Thoracic aorta (tissue), 2 donors: Measurements from ENCODE around the gene ILDR2. TPM values are rescaled to one million over a fixed set of nuclear protein-coding genes. Genes with fewer than 3 reads are reported as not detected.

Source experiments
- ATAC-seq: fragments of 150-250 bp; one replicate; pipeline ENCODE4 v1.8.0; 2017; ENCODE audit warnings: low read depth; ENCODE audit not compliant: insufficient number of reproducible peaks, low FRiP score
- DNase-seq: peaks from one replicate; pipeline ENCODE4 v3.0.0-alpha.2; 2020; ENCODE audit warnings: low spot score
- H3K27ac ChIP-seq, 2 donors: fragments of 200-600 bp; sonication (generic); 1 replicate in 1 of 2; 2 replicates in 1 of 2; pipeline ENCODE4 v1.5.1; 2016; ENCODE audit warnings: mild to moderate bottlenecking in 2 of 2, moderate library complexity in 2 of 2
- H3K27me3 ChIP-seq: fragments of 200-600 bp; sonication (generic); replicated peaks from 2 replicates; pipeline ENCODE4 v1.6.0; 2016; ENCODE audit warnings: mild to moderate bottlenecking; ENCODE audit not compliant: insufficient read depth
- H3K36me3 ChIP-seq: fragments of 200-600 bp; sonication (generic); one replicate; pipeline ENCODE4 v1.5.1; 2016
- H3K4me1 ChIP-seq, 2 donors: fragments of 200-600 bp; sonication (generic); 1 replicate in 1 of 2; 2 replicates in 1 of 2; pipeline versions ENCODE4 v1.5.1 to v1.6.0; 2016; ENCODE audit warnings: low read depth in 2 of 2, mild to moderate bottlenecking in 1 of 2; ENCODE audit not compliant: control insufficient read depth in 1 of 2
- H3K4me3 ChIP-seq: fragments of 200-600 bp; sonication (generic); 2 replicates; pipeline ENCODE4 v1.5.1; 2016; ENCODE audit warnings: mild to moderate bottlenecking
- H3K9me3 ChIP-seq: fragments of 200-600 bp; sonication (generic); 2 replicates; pipeline ENCODE4 v1.5.1; 2016
- total RNA-seq, 2 donors: library from RNA; depleted of rRNA; stranded (reverse); fragments of >200 nt; gene quantifications; one replicate each; pipeline versions ENCODE4 v1.1.0 to v1.2.3, GENCODE V29; 2016
- TF ChIP-seq, protein P1 (sequence below): fragments of 200-600 bp; sonication (generic); IDR thresholded peaks from one replicate; pipeline ENCODE4 v1.5.1; 2019; ENCODE audit warnings: antibody characterized with exemption

ILDR2 gene
- total RNA-seq, 2 donors from 2014 or later, result 0.85 TPM; not detected in 1

DNA sequence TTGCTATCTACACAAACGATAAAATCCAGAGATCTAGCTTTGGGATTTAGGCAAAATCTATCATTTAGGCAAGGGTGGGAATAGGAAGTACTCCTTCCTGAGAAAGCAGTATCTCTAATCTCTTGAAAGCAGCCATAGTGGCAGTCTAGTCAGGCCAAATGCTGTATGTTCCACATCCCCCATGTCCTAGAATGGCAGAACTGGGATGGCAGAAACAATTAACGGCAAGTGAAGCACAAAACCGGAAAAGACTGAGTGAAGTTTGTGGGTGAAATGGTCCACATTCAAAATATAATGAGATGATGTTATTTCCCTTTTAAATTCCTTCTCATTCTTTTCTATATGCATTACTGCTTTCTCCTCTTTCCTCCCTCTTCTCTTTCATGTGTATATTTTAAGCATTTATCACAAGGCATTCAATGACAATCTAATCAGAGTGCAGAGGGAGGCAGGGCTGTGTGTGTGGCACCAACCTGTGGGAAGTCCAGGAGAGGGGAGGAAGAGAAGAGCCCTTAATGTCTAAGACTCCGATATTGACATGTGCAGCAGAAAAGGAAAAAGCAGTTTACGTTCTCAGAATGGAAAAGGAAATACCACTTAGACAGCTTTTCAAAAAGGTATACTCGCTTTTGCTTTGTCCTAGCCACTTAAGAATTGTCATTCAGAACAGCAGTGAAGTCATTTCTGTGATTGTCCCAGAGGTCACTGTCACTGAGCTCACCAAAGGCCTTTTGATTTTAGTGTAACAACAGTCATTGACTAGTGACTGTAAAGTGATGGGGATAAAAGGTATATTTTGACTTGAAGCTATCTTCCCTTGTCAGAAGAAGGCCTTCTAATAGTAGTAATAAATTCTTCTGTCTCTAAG, 57.0 kb downstream of the ILDR2 start:
- Histone ChIP-seq H3K36me3 (no peaks in the 10 kb centered on the region), H3K9me3 (no peaks in the 10 kb centered on the region), H3K4me3 (no peak overlapping the region), H3K27ac (no peak overlapping the region), H3K27me3 (no peaks in the 10 kb centered on the region), H3K4me1 (peaks cover 0 to 6% of the 10 kb centered on the region in 2 donors)
- DNase-seq, result no peak
- TF ChIP-seq, protein P1, sequence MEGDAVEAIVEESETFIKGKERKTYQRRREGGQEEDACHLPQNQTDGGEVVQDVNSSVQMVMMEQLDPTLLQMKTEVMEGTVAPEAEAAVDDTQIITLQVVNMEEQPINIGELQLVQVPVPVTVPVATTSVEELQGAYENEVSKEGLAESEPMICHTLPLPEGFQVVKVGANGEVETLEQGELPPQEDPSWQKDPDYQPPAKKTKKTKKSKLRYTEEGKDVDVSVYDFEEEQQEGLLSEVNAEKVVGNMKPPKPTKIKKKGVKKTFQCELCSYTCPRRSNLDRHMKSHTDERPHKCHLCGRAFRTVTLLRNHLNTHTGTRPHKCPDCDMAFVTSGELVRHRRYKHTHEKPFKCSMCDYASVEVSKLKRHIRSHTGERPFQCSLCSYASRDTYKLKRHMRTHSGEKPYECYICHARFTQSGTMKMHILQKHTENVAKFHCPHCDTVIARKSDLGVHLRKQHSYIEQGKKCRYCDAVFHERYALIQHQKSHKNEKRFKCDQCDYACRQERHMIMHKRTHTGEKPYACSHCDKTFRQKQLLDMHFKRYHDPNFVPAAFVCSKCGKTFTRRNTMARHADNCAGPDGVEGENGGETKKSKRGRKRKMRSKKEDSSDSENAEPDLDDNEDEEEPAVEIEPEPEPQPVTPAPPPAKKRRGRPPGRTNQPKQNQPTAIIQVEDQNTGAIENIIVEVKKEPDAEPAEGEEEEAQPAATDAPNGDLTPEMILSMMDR, result no peak
- no peak for ATAC-seq

DNA sequence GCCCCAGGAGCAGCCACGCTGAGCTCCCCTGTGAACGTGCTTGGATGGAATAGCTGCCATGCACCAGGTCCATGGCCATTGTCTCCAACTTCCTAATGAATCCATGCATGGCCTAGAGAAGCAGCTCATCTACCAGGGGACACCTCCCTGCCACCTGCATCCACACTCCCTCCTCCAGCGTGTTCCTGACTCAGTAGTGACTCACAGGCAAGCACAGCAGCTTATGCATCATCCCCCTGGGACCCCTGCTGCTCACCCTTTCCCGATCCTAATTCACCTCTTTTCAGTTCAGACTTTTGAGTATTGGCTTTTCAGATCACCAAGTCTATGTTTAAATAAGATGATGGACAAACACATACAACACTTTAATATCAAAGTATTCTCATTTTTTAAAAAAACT, 59.4 kb downstream of the ILDR2 start:
- Histone ChIP-seq H3K4me3 (no peak overlapping the region), H3K9me3 (peaks cover 5% of the 10 kb centered on the region), H3K36me3 (no peaks in the 10 kb centered on the region), H3K27ac (no peak overlapping the region), H3K27me3 (no peaks in the 10 kb centered on the region), H3K4me1 (peaks cover 0 to 6% of the 10 kb centered on the region in 2 donors)
- DNase-seq (no peak), ATAC-seq (no peak)
- TF ChIP-seq, protein P1, result no peak

DNA sequence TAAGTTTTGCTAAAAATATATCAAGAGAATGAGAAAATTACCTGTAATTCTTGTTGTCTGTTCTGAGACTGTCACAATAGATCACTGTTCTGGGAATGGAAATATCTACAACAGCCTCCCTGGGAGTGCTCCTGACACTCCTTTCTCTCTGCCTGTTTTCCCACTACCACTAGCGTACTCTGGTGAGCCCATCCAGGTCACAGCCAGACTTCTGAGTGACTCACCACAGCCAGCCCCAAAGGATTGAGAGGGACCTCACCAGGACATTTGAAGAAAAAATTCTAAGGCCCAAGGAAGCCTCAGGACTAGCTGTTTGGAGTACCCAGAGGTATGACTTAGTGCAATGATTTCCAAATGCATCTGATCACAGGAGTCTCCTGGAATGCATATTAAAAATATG, 60.3 kb downstream of the ILDR2 start:
- Histone ChIP-seq H3K4me3 (no peak overlapping the region), H3K36me3 (no peaks in the 10 kb centered on the region), H3K4me1 (no peaks in the 10 kb centered on the region), H3K27ac (no peak overlapping the region), H3K27me3 (no peaks in the 10 kb centered on the region), H3K9me3 (peaks cover 5% of the 10 kb centered on the region)
- ATAC-seq, result no peak
- no peak for DNase-seq
- TF ChIP-seq, protein P1, result no peak

DNA sequence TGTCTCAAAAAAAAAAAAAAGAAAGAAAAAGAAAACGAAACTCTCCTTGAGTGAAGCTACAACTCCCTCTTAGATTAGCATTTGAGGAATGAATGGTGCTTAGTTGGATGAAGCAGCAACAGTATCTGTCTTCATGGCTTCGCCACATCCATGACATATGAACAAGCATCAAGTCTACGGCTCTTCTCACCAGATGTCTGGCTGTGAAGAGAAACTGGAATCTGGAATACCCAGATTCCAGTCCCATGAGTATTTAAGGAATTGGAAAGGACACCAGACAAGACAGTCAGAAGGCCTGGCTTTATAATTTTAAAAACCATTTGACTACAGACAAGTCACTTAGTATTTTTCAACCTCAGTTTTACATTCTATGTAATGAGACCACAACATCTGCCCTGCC, 61.2 kb downstream of the ILDR2 start:
- DNase-seq, result no peak

DNA sequence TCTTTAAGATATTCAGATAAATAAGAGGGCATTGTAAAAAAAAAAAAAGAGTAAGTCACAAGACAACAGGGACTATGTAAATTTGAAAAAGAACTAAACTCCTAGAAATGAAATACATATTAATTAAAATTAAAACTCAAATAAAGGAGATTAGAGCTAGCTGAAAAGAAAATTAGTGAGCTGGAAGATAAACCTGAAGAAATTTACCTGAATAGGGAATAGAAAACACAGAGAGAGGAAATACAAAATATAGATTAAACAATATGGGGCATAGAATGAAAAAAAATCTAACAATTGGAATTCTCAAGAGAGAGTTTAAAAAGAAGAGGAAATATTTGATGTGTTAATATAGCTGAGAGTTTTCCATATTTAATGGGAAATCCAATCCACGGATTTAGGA, 63.7 kb downstream of the ILDR2 start:
- Histone ChIP-seq H3K4me3 (no peak overlapping the region), H3K36me3 (no peaks in the 10 kb centered on the region), H3K27me3 (no peaks in the 10 kb centered on the region), H3K27ac (no peak overlapping the region), H3K9me3 (peaks cover 5% of the 10 kb centered on the region), H3K4me1 (no peaks in the 10 kb centered on the region)
- ATAC-seq, result no peak
- no peak for DNase-seq
- TF ChIP-seq, protein P1, result no peak

More for the DNA sequence above, 61.2 kb downstream of the ILDR2 start:
- Histone ChIP-seq H3K27me3 (no peaks in the 10 kb centered on the region), H3K9me3 (peaks cover 5% of the 10 kb centered on the region), H3K4me1 (no peaks in the 10 kb centered on the region), H3K36me3 (no peaks in the 10 kb centered on the region), H3K27ac (no peak overlapping the region), H3K4me3 (no peak overlapping the region)
- TF ChIP-seq, protein P1, result no peak
- no peak for ATAC-seq
